GM12872 (cell line): ENCODE data around the gene OLAH.
A peak's percentile ranks its signal among the peaks of the same experiment; 100 is the strongest.

Experiments
- CTCF ChIP-seq: IDR thresholded peaks from 3 replicates; pipeline ENCODE4 v1.5.1; 2011; ENCODE audit warnings: low read depth, mild to moderate bottlenecking, low read length, moderate library complexity; ENCODE audit not compliant: insufficient read depth

The OLAH gene

DNA sequence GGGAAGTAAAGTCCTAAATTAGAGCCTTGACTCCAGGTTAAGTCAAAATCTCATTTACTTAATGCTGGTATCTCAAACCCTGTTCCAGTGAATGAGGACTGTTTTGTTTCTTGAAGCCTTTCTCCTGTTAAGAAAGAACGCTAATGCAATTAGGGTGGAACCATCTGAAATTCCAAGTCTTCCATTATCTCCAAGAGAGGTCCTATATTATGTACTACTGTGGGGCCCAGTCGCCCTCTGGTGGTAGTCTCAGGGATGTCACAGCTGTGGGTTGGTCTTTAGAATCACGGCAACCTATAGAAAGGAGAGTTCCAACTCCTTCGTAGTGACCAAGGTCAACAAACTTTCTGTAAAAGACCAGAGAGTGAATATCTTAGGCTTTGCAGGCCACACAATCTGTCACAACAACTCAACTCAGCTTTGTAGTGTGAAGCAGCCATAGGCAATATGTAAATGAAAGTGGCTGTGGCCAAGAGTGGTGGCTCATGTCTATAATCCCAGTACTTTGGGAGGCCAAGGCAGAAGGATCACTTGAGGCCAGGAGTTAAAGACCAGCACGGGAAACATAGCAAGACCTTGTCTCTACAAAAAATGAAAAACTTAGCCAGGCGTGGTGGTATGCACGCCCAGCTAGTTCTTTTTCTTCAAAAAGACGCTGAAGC lies 62.7 kb downstream of the OLAH start:
- TF ChIP-seq CTCF = peak; percentile 92

DNA sequence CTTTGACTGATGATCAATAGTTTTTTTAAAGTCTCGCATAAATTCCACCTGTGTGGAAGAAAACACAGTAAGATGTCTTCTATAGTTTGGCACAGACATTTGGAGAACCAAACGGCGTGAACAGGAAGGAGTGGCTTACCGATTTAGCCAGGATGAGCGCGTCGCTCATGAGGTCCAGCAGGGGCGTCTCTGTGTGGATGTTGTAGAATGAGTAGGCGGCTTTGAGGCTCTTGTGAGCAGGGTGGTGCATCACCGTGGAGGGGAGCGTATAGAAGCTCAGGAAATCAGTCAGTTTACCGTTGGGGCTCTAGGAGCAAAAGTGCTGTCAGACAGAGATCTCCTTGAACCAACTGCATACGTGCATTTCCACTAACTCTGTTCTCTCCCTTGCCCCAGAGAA lies 68.9 kb downstream of the OLAH start:
- TF ChIP-seq CTCF = no peak

- TF ChIP-seq CTCF = no peak
Measured at GRCh38 chr10:15113766-15114165, 70.0 kb downstream of the OLAH start.

DNA sequence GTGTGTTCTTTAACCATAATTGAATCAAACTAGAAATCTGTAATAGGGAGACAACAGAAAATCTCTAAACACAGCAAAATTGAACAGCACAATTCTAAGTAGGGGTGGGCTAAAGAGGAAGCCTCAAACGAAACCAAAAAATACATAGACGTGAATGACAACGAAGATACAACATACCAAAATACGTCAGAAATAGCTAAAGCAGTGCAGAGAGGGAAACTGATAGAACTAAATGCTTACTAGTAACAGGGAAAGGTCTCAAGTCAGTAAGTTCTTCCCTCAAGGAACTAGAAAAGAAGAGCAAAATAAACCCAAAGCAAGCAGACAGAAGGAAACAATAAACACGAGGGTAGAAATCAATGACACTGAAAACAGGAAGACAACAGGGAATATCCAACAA lies 72.5 kb downstream of the OLAH start:
- TF ChIP-seq CTCF = no peak

GRCh38 chr10:15118615-15119014 lies 74.9 kb downstream of the OLAH start:
- no peak for TF ChIP-seq CTCF

- no peak for TF ChIP-seq CTCF
Measured at GRCh38 chr10:15120523-15120922, 76.8 kb downstream of the OLAH start.

DNA sequence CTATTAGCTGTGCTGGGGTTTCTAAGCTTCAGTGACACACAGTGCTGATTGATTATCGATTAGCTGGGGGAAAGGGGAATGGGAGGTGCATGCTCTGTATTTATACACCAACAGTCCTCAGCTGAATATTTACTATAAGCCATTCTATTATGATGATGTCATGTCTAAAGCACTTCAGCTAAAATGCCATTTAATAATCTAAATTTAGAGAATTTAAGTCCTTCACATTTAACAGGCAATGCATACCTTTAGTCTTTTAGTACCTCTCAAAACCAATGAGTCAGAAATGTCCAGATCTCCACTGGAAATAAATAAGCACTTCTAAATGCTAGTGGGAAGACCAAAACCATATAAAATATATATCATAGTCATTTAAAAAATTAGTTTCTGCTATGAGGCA lies 78.0 kb downstream of the OLAH start:
- TF ChIP-seq CTCF = no peak
